ENCODE measurements around the gene KSR2. TPM values are rescaled to one million over a fixed set of nuclear protein-coding genes. Genes with fewer than 3 reads are reported as not detected.

The KSR2 gene
- total RNA-seq, 4 donors from 2014 or later, result 0.32 to 7.0 (median 0.60) TPM

DNA sequence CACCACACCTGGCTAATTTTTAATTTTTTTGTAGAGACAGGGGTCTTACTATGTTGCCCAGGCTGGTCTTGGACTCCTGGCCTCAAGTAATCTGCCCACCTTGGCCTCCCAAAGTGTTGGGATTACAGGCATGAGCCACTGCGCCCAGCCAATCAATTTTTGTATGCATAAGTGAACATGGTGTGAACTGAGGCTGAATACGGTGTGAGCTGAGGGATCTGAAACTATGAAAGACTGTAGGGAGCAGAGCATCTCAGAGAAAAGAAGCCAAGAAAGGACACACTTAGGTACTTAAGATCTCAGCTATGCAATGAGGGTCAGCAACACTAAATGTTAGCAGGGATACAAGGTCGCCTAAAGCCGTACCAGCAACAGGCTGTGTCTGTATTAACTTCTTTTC is 54.1 kb downstream of the KSR2 start:
- no peak overlapping the region for H3K27ac ChIP-seq
- intact Hi-C loops (cut with DNase I; ENCODE audit: low total_unique reads), result no loop called here
- no peak overlapping the region for H3K4me3 ChIP-seq
- DNase-seq, result no peak
- no peaks in the 10 kb centered on the region for H3K9me3 ChIP-seq
- TF ChIP-seq POLR2A (IDR thresholded peaks at IDR 0.05), result no peak
- no peak for TF ChIP-seq POLR2AphosphoS5 (IDR thresholded peaks at IDR 0.05)
- TF ChIP-seq, protein P1, sequence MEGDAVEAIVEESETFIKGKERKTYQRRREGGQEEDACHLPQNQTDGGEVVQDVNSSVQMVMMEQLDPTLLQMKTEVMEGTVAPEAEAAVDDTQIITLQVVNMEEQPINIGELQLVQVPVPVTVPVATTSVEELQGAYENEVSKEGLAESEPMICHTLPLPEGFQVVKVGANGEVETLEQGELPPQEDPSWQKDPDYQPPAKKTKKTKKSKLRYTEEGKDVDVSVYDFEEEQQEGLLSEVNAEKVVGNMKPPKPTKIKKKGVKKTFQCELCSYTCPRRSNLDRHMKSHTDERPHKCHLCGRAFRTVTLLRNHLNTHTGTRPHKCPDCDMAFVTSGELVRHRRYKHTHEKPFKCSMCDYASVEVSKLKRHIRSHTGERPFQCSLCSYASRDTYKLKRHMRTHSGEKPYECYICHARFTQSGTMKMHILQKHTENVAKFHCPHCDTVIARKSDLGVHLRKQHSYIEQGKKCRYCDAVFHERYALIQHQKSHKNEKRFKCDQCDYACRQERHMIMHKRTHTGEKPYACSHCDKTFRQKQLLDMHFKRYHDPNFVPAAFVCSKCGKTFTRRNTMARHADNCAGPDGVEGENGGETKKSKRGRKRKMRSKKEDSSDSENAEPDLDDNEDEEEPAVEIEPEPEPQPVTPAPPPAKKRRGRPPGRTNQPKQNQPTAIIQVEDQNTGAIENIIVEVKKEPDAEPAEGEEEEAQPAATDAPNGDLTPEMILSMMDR (IDR thresholded peaks at IDR 0.05), result no peak
- no peak for TF ChIP-seq EP300 (IDR thresholded peaks at IDR 0.05; ENCODE audit: low read depth)
- H3K27me3 ChIP-seq, result no peaks in the 10 kb centered on the region
- WGBS, 2 donors (ENCODE audit: low coverage in 1 of 2), result 82 to 84% methylated on average over 3 to 4 of the region's 4 CpGs
- H3K4me1 ChIP-seq, result no peaks in the 10 kb centered on the region
- H3K36me3 ChIP-seq, result no peaks in the 10 kb centered on the region
- in situ Hi-C loops (cut with MboI; ENCODE audit: low pct_ligation_motif_present in 1 of 4, low pct_unique_long_range_greater_than_20kb in 1 of 4, low sequenced_read_pairs in 3 of 4), result no loop called here

DNA sequence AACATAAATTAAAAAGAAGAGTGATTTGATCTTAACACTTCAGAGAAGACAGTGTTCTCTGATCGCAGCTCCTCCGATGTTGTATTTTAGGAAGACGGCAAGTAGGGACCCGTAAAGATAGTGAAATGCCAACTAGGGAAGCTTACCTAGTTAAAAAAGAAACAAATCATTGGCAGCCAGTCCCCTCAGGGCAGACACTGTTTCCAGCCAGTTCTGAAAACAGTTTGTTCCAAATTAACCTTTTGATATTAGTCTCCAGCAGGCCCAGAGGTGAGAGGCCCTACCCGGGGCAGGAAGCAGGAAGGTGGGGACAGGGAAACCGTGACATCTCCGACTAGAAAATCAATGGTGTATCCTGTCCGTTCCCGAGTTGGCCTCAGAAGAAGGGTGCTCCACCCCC is 56.0 kb downstream of the KSR2 start:
- no peaks in the 10 kb centered on the region for H3K4me1 ChIP-seq
- H3K27ac ChIP-seq, result no peak overlapping the region
- no peaks in the 10 kb centered on the region for H3K9me3 ChIP-seq
- WGBS, 2 donors (ENCODE audit: low coverage in 1 of 2), result 76 to 78% methylated on average over 5 to 9 of the region's 9 CpGs
- TF ChIP-seq EP300 (IDR thresholded peaks at IDR 0.05; ENCODE audit: low read depth) (no peak), POLR2AphosphoS5 (IDR thresholded peaks at IDR 0.05) (no peak), POLR2A (IDR thresholded peaks at IDR 0.05) (no peak)
- TF ChIP-seq, protein P1 (IDR thresholded peaks at IDR 0.05), result no peak
- no peak for DNase-seq
- no peaks in the 10 kb centered on the region for H3K27me3 ChIP-seq
- no peak overlapping the region for H3K4me3 ChIP-seq
- in situ Hi-C loops (cut with MboI; ENCODE audit: low pct_ligation_motif_present in 1 of 4, low pct_unique_long_range_greater_than_20kb in 1 of 4, low sequenced_read_pairs in 3 of 4) (no loop called here), intact Hi-C loops (cut with DNase I; ENCODE audit: low total_unique reads) (no loop called here)
- H3K36me3 ChIP-seq, result no peaks in the 10 kb centered on the region

DNA sequence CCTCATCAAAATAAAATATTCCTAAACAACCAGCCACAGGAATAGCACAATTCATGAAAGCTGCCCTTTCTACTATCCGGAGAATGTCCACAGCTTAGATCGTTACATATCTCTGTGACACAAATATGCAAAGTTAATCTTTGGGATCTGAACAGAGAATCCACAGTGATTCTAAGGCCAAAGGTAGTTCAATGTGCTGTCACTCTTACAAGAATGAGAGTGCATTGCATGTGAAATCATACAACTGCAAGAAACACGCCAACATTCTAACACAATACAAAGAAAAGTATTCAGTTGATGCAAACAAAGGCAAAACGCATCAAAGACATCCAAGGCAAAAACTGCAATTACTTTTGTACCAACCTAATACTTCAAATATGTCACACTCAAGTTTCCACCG is 60.4 kb downstream of the KSR2 start:
- no peak overlapping the region for H3K27ac ChIP-seq
- H3K36me3 ChIP-seq, result no peaks in the 10 kb centered on the region
- H3K9me3 ChIP-seq, result no peaks in the 10 kb centered on the region
- intact Hi-C loops (cut with DNase I; ENCODE audit: low total_unique reads), result no loop called here
- H3K27me3 ChIP-seq, result no peaks in the 10 kb centered on the region
- no peaks in the 10 kb centered on the region for H3K4me1 ChIP-seq
- DNase-seq, result no peak
- no peak overlapping the region for H3K4me3 ChIP-seq
- 91% methylated on average over 5 of the region's 5 CpGs for WGBS, 2 donors (ENCODE audit: low coverage in 1 of 2)
- in situ Hi-C loops (cut with MboI; ENCODE audit: low pct_ligation_motif_present in 1 of 4, low pct_unique_long_range_greater_than_20kb in 1 of 4, low sequenced_read_pairs in 3 of 4), result no loop called here
- TF ChIP-seq EP300 (IDR thresholded peaks at IDR 0.05; ENCODE audit: low read depth) (no peak), POLR2A (IDR thresholded peaks at IDR 0.05) (no peak), POLR2AphosphoS5 (IDR thresholded peaks at IDR 0.05) (no peak)

GRCh38 chr12:117907108-117907689 is 61.6 kb downstream of the KSR2 start:
- 42 to 83% methylated on average over 1 to 11 of the region's 11 CpGs for WGBS, 2 donors (ENCODE audit: low coverage in 1 of 2)
- H3K27ac ChIP-seq, result no peak overlapping the region
- DNase-seq, result no peak
- no peaks in the 10 kb centered on the region for H3K27me3 ChIP-seq
- TF ChIP-seq POLR2AphosphoS5 (IDR thresholded peaks at IDR 0.05), result no peak
- no peak for TF ChIP-seq EP300 (IDR thresholded peaks at IDR 0.05; ENCODE audit: low read depth)
- TF ChIP-seq, protein P1 (IDR thresholded peaks at IDR 0.05), result no peak
- no peak for TF ChIP-seq POLR2A (IDR thresholded peaks at IDR 0.05)
- H3K4me1 ChIP-seq, result no peaks in the 10 kb centered on the region
- no peaks in the 10 kb centered on the region for H3K9me3 ChIP-seq
- no peaks in the 10 kb centered on the region for H3K36me3 ChIP-seq
- H3K4me3 ChIP-seq, result no peak overlapping the region
- intact Hi-C loops (cut with DNase I; ENCODE audit: low total_unique reads), result no loop called here
- in situ Hi-C loops (cut with MboI; ENCODE audit: low pct_ligation_motif_present in 1 of 4, low pct_unique_long_range_greater_than_20kb in 1 of 4, low sequenced_read_pairs in 3 of 4), result no loop called here

DNA sequence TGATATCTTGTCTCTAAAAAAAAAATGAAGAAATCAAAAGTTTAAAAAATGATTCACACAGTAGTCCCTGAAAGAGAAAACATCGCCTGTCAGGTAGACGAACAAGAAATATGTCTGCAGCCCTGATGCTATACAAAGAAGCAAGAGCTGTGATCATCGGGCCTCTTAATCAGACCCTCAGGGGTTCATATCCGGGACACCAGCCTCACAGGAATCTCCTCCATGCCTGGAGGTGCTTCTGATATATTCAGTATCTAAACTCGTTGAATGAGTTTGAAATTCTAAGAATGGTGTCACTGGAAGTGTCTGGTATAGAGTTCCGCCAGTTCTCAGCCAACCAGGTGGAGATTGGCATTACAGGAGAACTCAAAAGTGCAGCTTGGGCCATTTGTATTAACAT is 64.7 kb downstream of the KSR2 start:
- TF ChIP-seq EP300 (IDR thresholded peaks at IDR 0.05; ENCODE audit: low read depth), result no peak
- TF ChIP-seq POLR2AphosphoS5 (IDR thresholded peaks at IDR 0.05), result no peak
- TF ChIP-seq POLR2A (IDR thresholded peaks at IDR 0.05), result no peak
- TF ChIP-seq, protein P1 (IDR thresholded peaks at IDR 0.05), result no peak
- no peaks in the 10 kb centered on the region for H3K4me1 ChIP-seq
- no peaks in the 10 kb centered on the region for H3K9me3 ChIP-seq
- H3K27ac ChIP-seq, result no peak overlapping the region
- intact Hi-C loops (cut with DNase I; ENCODE audit: low total_unique reads), result no loop called here
- DNase-seq, result no peak
- H3K36me3 ChIP-seq, result no peaks in the 10 kb centered on the region
- in situ Hi-C loops (cut with MboI; ENCODE audit: low pct_ligation_motif_present in 1 of 4, low pct_unique_long_range_greater_than_20kb in 1 of 4, low sequenced_read_pairs in 3 of 4), result no loop called here
- WGBS, 2 donors (ENCODE audit: low coverage in 1 of 2), result 84 to 89% methylated on average over 5 to 6 of the region's 6 CpGs
- H3K4me3 ChIP-seq, result no peak overlapping the region
- H3K27me3 ChIP-seq, result no peaks in the 10 kb centered on the region
